AG04449 (cell line): Measurements from ENCODE around the gene PODN.

ENCODE experiments used
- CTCF ChIA-PET: fragments of 350-600 bp; formaldehyde crosslinking; extraction: SDS; loops from one replicate; lab custom pipeline; 2021; ENCODE audit warnings: antibody characterized with exemption; lab: Yijun Ruan, JAX
- POLR2A ChIA-PET: fragments of 400-600, 350-600 bp; formaldehyde crosslinking; extraction: SDS; loops from one replicate; lab custom pipeline; 2020; ENCODE audit warnings: antibody characterized with exemption, inconsistent platforms; lab: Yijun Ruan, JAX
- DNase-seq: peaks from one replicate; pipeline ENCODE4 v3.0.0-alpha.2; 2010; ENCODE audit warnings: low read depth, low spot score
- H3K4me3 ChIP-seq: 2 replicates; pipeline ENCODE4 v1.5.1; 2011; ENCODE audit warnings: low read depth, mild to moderate bottlenecking, control low read depth, low read length
- TF ChIP-seq, protein P1 (sequence below): IDR thresholded peaks from one replicate; pipeline ENCODE4 v1.5.1; 2011; ENCODE audit warnings: mild to moderate bottlenecking, moderate library complexity, low read length, control low read depth, inconsistent platforms; ENCODE audit not compliant: insufficient read depth; ENCODE audit errors: missing control alignments

Gene PODN

DNA sequence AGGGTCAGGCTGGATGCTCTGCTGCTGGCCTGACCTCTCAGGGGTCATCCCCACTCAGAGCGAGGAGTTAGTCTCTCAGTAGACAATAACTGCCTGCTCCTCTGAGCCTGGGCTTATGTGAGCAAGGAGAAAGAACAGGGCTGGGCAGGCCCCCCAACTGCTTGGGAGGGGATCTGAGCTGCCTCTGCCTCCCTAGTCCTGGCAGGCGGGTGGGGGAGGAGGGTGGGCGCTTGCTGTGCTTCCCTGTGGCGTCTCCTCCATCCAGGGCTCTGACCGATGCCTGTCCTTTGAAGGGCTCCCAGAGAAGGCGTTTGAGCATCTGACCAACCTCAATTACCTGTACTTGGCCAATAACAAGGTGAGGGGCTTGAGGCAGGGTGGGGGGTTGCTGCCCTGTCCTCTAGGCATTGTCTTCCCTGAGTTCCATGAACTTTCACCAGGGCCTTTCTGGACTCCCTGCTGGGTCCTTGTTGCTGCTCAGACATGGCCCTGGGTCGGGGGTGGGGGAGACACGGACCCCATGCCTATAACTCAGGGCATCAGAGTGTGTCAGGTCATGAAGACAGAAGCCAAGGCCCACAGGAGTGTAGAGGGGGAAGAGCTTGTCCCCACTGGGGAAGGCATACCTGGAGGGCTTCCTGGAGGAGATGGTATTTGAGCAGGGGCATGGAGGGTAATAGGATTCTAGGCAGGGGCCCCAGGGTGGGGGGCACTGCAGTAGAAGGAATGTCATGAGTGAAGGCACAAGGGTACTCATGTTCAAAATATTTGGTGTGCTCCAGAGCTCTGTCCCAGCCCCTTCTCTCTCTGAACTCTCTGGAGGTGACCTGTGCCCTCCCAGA lies 12.5 kb downstream of the PODN start:
- ChIA-PET CTCF (interaction anchor here (0.7 kb wide), 1 partner anchor 104 kb away, joined by 3 read pairs; no protein-coding TSS in a partner anchor), POLR2A (no interaction called here)
- TF ChIP-seq, protein P1, sequence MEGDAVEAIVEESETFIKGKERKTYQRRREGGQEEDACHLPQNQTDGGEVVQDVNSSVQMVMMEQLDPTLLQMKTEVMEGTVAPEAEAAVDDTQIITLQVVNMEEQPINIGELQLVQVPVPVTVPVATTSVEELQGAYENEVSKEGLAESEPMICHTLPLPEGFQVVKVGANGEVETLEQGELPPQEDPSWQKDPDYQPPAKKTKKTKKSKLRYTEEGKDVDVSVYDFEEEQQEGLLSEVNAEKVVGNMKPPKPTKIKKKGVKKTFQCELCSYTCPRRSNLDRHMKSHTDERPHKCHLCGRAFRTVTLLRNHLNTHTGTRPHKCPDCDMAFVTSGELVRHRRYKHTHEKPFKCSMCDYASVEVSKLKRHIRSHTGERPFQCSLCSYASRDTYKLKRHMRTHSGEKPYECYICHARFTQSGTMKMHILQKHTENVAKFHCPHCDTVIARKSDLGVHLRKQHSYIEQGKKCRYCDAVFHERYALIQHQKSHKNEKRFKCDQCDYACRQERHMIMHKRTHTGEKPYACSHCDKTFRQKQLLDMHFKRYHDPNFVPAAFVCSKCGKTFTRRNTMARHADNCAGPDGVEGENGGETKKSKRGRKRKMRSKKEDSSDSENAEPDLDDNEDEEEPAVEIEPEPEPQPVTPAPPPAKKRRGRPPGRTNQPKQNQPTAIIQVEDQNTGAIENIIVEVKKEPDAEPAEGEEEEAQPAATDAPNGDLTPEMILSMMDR, result no peak

DNA sequence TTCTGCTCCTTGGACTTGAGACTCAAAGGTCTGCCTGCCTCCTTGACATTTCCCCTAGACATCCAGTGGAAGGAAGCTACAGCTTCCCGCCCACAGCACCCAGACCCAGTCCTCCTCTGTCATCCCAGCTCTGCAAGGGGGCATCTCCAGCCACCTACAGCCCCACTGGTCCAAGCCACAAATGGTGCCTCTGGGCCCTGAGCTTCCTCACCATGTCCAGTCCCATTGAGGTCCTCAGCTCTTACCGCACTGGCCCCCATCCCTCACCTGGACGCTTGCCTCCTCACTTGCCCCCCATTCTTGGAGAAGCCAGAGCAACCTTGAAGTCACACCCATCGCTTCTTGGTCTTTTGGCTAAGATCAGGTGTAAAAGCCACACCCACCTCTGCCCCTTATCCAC lies 13.2 kb downstream of the PODN start:
- ChIA-PET CTCF (interaction anchor here (0.7 kb wide), 1 partner anchor 103 kb away, joined by 3 read pairs; no protein-coding TSS in a partner anchor), POLR2A (no interaction called here)
- no peak overlapping the region for H3K4me3 ChIP-seq
- DNase-seq, result no peak
- TF ChIP-seq, protein P1, result no peak

More for the DNA sequence above, 12.5 kb downstream of the PODN start:
- no peak for DNase-seq
- H3K4me3 ChIP-seq, result no peak overlapping the region

DNA sequence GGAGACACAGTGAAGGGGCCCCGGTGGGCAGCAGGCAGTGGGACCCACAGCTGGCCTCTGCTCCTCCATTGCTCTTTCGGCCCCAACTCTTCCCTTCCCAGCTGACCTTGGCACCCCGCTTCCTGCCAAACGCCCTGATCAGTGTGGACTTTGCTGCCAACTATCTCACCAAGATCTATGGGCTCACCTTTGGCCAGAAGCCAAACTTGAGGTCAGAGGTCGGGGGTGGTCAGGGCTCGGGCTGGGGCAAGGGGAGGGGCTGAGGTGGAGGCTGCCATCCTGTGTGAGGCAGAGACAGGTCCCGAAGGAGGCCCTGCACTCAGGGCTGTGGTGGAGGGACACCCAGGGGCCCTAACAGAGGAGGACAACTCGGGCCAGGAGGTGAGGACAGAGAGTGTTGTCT lies 13.7 kb downstream of the PODN start:
- CTCF ChIA-PET, result no interaction called here
- POLR2A ChIA-PET, result no interaction called here
- no peak for DNase-seq
- TF ChIP-seq, protein P1, result no peak
- no peak overlapping the region for H3K4me3 ChIP-seq

DNA sequence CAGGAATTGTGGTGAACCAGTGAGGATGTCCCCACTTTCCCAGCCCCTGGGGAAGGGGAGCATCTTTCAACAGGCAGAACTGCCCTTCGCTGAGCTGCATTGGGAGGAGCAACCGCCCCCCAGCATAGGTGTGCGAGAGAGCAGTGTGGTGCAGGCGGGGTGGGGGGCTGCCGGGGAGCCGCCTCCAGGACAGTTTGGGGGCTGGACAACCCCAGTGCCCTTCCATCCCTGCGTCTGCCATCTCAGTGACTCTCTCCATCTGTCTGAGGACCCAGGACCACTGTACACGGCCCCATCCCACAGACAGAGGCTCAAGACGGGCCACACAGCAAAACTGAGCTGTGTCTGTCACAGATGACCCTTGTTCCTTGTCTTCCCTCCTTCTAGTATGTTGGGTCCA lies 14.2 kb downstream of the PODN start:
- CTCF ChIA-PET, result no interaction called here
- H3K4me3 ChIP-seq, result no peak overlapping the region
- no peak for DNase-seq
- POLR2A ChIA-PET, result no interaction called here
- TF ChIP-seq, protein P1, result no peak

DNA sequence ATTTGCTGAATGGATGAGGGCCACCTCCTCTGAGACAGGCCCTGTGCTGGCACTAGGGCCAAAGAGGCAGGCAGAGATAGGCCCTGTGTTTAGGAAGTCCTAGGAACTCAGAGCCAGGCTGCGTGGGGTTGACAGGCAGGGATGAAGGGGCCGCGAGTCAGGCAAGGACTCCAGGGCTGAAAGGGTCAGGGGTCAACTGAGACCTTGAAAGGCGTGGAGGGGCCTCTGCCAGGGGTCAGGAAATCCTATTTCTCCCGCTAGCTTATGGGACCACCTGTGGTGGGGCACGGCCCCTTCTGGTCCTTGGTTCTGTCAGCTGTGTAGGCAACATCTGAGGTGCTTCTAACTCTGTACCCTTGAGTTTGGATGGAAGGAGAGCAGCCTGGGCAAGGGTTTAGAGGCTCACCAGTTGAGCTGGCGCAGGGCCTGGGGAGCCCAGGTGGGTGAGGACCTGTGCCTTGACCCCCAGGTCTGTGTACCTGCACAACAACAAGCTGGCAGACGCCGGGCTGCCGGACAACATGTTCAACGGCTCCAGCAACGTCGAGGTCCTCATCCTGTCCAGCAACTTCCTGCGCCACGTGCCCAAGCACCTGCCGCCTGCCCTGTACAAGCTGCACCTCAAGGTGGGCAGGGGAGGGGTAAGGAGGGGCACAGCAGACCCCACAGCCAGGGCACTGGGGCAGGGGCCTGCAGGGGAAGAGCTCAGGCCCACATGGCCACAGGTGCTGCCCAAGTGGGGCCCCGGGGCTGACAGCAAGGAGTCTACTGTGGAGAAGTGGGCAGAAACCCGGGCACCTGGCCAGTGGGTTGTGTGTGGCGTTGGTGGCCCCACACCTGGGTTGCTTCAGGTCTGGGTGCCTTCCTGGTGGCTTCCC lies 14.9 kb downstream of the PODN start:
- DNase-seq, result no peak
- TF ChIP-seq, protein P1, result no peak
- CTCF ChIA-PET, result interaction anchor here (0.9 kb wide), 1 partner anchor 105 kb away, joined by 3 read pairs; no protein-coding TSS in a partner anchor
- POLR2A ChIA-PET, result no interaction called here
- no peak overlapping the region for H3K4me3 ChIP-seq

DNA sequence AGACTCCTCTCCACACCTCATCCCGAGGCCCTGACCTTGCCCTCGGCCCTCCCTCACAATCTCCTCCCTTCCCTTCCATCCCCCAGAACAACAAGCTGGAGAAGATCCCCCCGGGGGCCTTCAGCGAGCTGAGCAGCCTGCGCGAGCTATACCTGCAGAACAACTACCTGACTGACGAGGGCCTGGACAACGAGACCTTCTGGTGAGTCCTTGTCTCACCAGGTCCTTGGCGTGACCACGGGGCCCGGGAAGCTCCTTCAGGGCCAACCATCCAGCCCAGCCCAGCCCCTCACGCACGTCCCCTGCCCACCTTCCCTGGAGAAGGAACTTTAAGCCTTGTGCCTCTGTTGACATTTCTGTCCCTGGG lies 15.6 kb downstream of the PODN start:
- H3K4me3 ChIP-seq, result no peak overlapping the region
- ChIA-PET CTCF (interaction anchor here (0.9 kb wide), 1 partner anchor 105 kb away, joined by 3 read pairs; no protein-coding TSS in a partner anchor), POLR2A (no interaction called here)
- no peak for DNase-seq
- TF ChIP-seq, protein P1, result no peak
